Loucy (cell line): ENCODE data around the gene INSC.

ENCODE experiments used
- H2AFZ ChIP-seq: fragments of 200-600 bp; sonication (generic); 2 replicates; pipeline ENCODE4 v1.6.0; 2016; ENCODE audit warnings: antibody characterized with exemption, mild to moderate bottlenecking, low read length, moderate library complexity
- H3F3A ChIP-seq: fragments of 200-600 bp; 2 replicates; pipeline ENCODE4 v1.6.0; 2016; ENCODE audit warnings: antibody characterized with exemption, low read depth, mild to moderate bottlenecking
- H3K27me3 ChIP-seq: fragments of 200-600 bp; sonication (generic); 2 replicates; pipeline ENCODE4 v1.6.1; 2014; ENCODE audit warnings: low read length, mild to moderate bottlenecking; ENCODE audit not compliant: insufficient read depth, poor library complexity, severe bottlenecking
- H3K36me3 ChIP-seq: fragments of 200-600 bp; sonication (generic); 2 replicates; pipeline ENCODE4 v1.6.1; 2016; ENCODE audit warnings: low read length; ENCODE audit not compliant: insufficient read depth
- H3K4me1 ChIP-seq: fragments of 200-600 bp; sonication (generic); 2 replicates; pipeline ENCODE4 v1.5.1; 2014; ENCODE audit warnings: low read length, mild to moderate bottlenecking; ENCODE audit not compliant: insufficient read depth, poor library complexity, severe bottlenecking
- H3K4me2 ChIP-seq: fragments of 200-600 bp; sonication (generic); 2 replicates; pipeline ENCODE4 v1.6.0; 2014; ENCODE audit warnings: antibody characterized with exemption, low read length, low read depth, mild to moderate bottlenecking; ENCODE audit not compliant: poor library complexity, severe bottlenecking
- H3K4me3 ChIP-seq: fragments of 200-600 bp; sonication (generic); 2 replicates; pipeline ENCODE4 v1.5.1; 2014; ENCODE audit warnings: low read length, mild to moderate bottlenecking, mixed read lengths; ENCODE audit not compliant: poor library complexity, severe bottlenecking
- H3K79me2 ChIP-seq: fragments of 200-600 bp; sonication (generic); 2 replicates; pipeline ENCODE4 v1.6.1; 2014; ENCODE audit warnings: low read length; ENCODE audit not compliant: insufficient read depth
- H3K9ac ChIP-seq: fragments of 200-600 bp; sonication (generic); 2 replicates; pipeline ENCODE4 v1.6.0; 2014; ENCODE audit warnings: mild to moderate bottlenecking, low read depth, low read length, moderate library complexity; ENCODE audit not compliant: poor library complexity, severe bottlenecking
- H3K9me2 ChIP-seq: fragments of 200-600 bp; sonication (generic); replicated peaks from 2 replicates; pipeline ENCODE4 v1.6.1; 2016; ENCODE audit warnings: low read depth, low read length, mixed read lengths
- H3K9me3 ChIP-seq: fragments of 200-600 bp; sonication (generic); 2 replicates; pipeline ENCODE4 v1.6.1; 2014; ENCODE audit warnings: mild to moderate bottlenecking, antibody characterized with exemption, low read length, low read depth; ENCODE audit not compliant: insufficient read depth
- H4K20me1 ChIP-seq: fragments of 200-600 bp; sonication (generic); 2 replicates; pipeline ENCODE4 v1.6.0; 2014; ENCODE audit warnings: antibody characterized with exemption, low read length, mild to moderate bottlenecking; ENCODE audit not compliant: insufficient read depth, poor library complexity, severe bottlenecking
- EZH2phosphoT487 ChIP-seq: fragments of 200-600 bp; IDR thresholded peaks from 2 replicates; pipeline ENCODE4 v1.6.1; 2018; ENCODE audit warnings: antibody characterized with exemption, mild to moderate bottlenecking, moderate library complexity, borderline replicate concordance
- TF ChIP-seq, protein P1 (sequence below): fragments of 200-600 bp; sonication (generic); conservative IDR thresholded peaks from 2 replicates; pipeline ENCODE4 v1.5.1; 2014; ENCODE audit warnings: mild to moderate bottlenecking, antibody characterized with exemption, low read length

Gene INSC

DNA sequence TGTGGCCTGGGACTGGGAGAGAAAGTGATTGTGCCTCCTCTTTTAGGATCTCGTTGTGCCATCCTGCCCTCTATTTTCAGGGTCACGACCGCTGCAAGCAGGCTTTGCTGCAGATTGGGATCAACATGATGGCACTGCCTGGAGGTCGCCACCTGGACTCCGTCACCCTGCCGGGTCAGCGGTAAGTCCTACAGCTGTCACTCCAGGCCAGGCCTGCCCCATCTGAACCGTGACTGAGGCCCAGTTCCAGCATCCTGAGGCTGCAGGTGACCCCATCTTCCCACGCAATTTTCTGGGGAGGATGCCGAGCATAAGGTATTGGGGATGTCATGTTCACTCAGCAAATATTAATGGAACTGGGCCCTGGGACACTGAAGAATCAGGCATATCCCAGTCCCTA is 34.3 kb downstream of the INSC start:
- H3F3A ChIP-seq, result no peaks in the 10 kb centered on the region
- no peaks in the 10 kb centered on the region for H3K27me3 ChIP-seq
- H3K36me3 ChIP-seq, result no peaks in the 10 kb centered on the region
- H3K9me2 ChIP-seq, result no peaks in the 10 kb centered on the region
- no peak overlapping the region for H3K4me2 ChIP-seq
- H4K20me1 ChIP-seq, result no peaks in the 10 kb centered on the region
- H3K4me3 ChIP-seq, result no peak overlapping the region
- TF ChIP-seq, protein P1, sequence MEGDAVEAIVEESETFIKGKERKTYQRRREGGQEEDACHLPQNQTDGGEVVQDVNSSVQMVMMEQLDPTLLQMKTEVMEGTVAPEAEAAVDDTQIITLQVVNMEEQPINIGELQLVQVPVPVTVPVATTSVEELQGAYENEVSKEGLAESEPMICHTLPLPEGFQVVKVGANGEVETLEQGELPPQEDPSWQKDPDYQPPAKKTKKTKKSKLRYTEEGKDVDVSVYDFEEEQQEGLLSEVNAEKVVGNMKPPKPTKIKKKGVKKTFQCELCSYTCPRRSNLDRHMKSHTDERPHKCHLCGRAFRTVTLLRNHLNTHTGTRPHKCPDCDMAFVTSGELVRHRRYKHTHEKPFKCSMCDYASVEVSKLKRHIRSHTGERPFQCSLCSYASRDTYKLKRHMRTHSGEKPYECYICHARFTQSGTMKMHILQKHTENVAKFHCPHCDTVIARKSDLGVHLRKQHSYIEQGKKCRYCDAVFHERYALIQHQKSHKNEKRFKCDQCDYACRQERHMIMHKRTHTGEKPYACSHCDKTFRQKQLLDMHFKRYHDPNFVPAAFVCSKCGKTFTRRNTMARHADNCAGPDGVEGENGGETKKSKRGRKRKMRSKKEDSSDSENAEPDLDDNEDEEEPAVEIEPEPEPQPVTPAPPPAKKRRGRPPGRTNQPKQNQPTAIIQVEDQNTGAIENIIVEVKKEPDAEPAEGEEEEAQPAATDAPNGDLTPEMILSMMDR, result no peak
- no peak for TF ChIP-seq EZH2phosphoT487
- H3K9me3 ChIP-seq, result no peaks in the 10 kb centered on the region
- no peak overlapping the region for H2AFZ ChIP-seq
- H3K9ac ChIP-seq, result no peak overlapping the region
- H3K4me1 ChIP-seq, result peaks cover 12% of the 10 kb centered on the region
- no peaks in the 10 kb centered on the region for H3K79me2 ChIP-seq

DNA sequence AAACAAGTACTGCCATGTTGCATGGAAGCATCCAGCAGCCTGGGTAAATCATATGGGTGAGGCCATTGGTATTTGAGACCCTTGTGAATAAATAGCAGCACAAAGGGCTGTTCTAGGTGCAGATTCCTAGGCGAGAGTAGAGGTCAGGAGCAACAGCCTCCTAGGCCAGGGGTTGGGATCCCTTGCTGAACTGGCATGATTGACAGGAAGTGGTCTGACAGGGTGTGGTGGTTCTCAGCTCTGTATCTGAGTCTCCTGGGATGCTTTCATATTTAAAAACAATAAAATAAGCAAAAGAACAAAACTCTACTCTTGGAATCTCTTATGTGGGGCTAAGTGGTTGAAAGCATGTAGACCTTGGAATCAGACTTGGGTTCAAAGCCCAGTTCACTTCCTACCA is 35.8 kb downstream of the INSC start:
- Histone ChIP-seq H3K4me1 (peaks cover 12% of the 10 kb centered on the region), H4K20me1 (no peaks in the 10 kb centered on the region), H3K4me2 (no peak overlapping the region), H3K36me3 (no peaks in the 10 kb centered on the region), H3K9me2 (no peaks in the 10 kb centered on the region), H3K4me3 (no peak overlapping the region), H3K79me2 (no peaks in the 10 kb centered on the region), H3F3A (no peaks in the 10 kb centered on the region), H3K9me3 (no peaks in the 10 kb centered on the region), H2AFZ (no peak overlapping the region), H3K9ac (no peak overlapping the region), H3K27me3 (no peaks in the 10 kb centered on the region)
- TF ChIP-seq EZH2phosphoT487, result no peak
- TF ChIP-seq, protein P1, result no peak

DNA sequence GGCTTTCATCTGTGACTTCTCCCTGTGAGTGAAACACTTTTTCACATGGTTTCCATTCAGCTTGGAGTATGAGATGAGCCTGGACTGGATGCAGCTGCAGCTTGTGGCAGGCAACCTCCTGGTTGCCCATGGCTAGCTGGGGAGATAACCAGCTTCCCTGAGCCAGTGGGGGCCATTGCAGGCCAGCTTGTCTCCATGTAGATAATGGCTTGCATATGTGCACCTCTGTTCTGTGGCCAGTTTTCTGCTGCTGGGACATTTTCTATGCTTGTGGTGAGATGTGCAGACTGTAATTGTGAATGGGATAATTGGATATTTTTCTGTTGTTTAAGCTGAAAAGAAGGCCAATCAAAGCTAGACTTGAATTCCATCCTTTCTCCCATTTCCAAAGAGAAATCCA is 38.5 kb downstream of the INSC start:
- H3K4me3 ChIP-seq, result no peak overlapping the region
- H3K9ac ChIP-seq, result no peak overlapping the region
- no peaks in the 10 kb centered on the region for H3K9me3 ChIP-seq
- no peaks in the 10 kb centered on the region for H3F3A ChIP-seq
- H3K4me2 ChIP-seq, result no peak overlapping the region
- peaks cover 12% of the 10 kb centered on the region for H3K4me1 ChIP-seq
- TF ChIP-seq, protein P1, result no peak
- no peak for TF ChIP-seq EZH2phosphoT487
- H4K20me1 ChIP-seq, result no peaks in the 10 kb centered on the region
- no peaks in the 10 kb centered on the region for H3K9me2 ChIP-seq
- no peaks in the 10 kb centered on the region for H3K27me3 ChIP-seq
- H3K36me3 ChIP-seq, result no peaks in the 10 kb centered on the region
- no peaks in the 10 kb centered on the region for H3K79me2 ChIP-seq
- H2AFZ ChIP-seq, result no peak overlapping the region
